Breast epithelium (tissue), 4 donors: ENCODE data around the gene CYTH3. TPM values are rescaled to one million over a fixed set of nuclear protein-coding genes. Genes with fewer than 3 reads are reported as not detected.

ENCODE experiments used
- DNase-seq, 2 donors: peaks; one replicate each; pipeline ENCODE4 v3.0.0-alpha.2; 2019; ENCODE audit warnings: low spot score in 2 of 2
- H3K27ac ChIP-seq, 2 donors: fragments of 200-600 bp; sonication (generic) in 1 of 2; one replicate each; pipeline ENCODE4 v1.5.1; 2016 to 2019; ENCODE audit warnings: mild to moderate bottlenecking in 1 of 2
- H3K27me3 ChIP-seq, 2 donors: fragments of 200-600 bp; sonication (generic) in 1 of 2; one replicate each; pipeline versions ENCODE4 v1.5.1 to v1.6.0; 2017 to 2019; ENCODE audit warnings: control low read depth in 1 of 2, mild to moderate bottlenecking in 1 of 2
- H3K36me3 ChIP-seq: fragments of 200-600 bp; one replicate; pipeline ENCODE4 v1.5.1; 2019
- H3K4me1 ChIP-seq, 2 donors: fragments of 200-600 bp; sonication (generic); one replicate each; pipeline ENCODE4 v1.5.1; 2016 to 2019; ENCODE audit warnings: control low read depth in 1 of 2
- H3K4me3 ChIP-seq, 3 donors: fragments of 200-600 bp; sonication (generic); 1 replicate in 2 of 3; 2 replicates in 1 of 3; pipeline ENCODE4 v1.5.1; 2016 to 2019; ENCODE audit warnings: mild to moderate bottlenecking in 3 of 3, moderate library complexity in 2 of 3
- H3K9me3 ChIP-seq, 2 donors: fragments of 200-600 bp; sonication (generic) in 1 of 2; one replicate each; pipeline ENCODE4 v1.5.1; 2016 to 2019; ENCODE audit warnings: control low read depth in 1 of 2
- CTCF ChIP-seq, 3 donors: fragments of 450-650 bp; IDR thresholded peaks; one replicate each; pipeline ENCODE4 v1.5.1; 2016 to 2017; ENCODE audit warnings: antibody characterized with exemption in 3 of 3, mild to moderate bottlenecking in 3 of 3, moderate library complexity in 3 of 3
- POLR2A ChIP-seq: fragments of 450-650 bp; IDR thresholded peaks from one replicate; pipeline ENCODE4 v1.6.1; 2016; ENCODE audit warnings: antibody characterized with exemption, mild to moderate bottlenecking, moderate library complexity
- POLR2AphosphoS5 ChIP-seq, 3 donors: sonication (generic); formaldehyde crosslinking; IDR thresholded peaks; one replicate each; pipeline ENCODE4 v1.6.1; 2017; ENCODE audit warnings: antibody characterized with exemption in 3 of 3
- intact Hi-C: fragments of 100-400 bp; cut with DNase I; formaldehyde crosslinking; loops from one replicate; pipeline ENCODE4 v1.15.1; 2023; ENCODE audit warnings: low total_unique reads
- total RNA-seq, 3 donors: library from RNA; depleted of rRNA; stranded (reverse); fragments of >200 nt; gene quantifications; one replicate each; pipeline ENCODE4 v1.1.0, GENCODE V29; 2016

Gene CYTH3
- total RNA-seq, 3 donors from 2014 or later = 23.6 to 46.4 (median 33.4) TPM

GRCh38 chr7:6169805-6170520, 102.5 kb downstream of the CYTH3 start:
- intact Hi-C loops = loop anchor here (10.0 kb wide), 1 partner anchor 145 kb away; no protein-coding TSS in a partner anchor
- peak overlapping the region in 1 of 3 donors; percentile 30 for H3K4me3 ChIP-seq
- no peaks in the 10 kb centered on the region for H3K27me3 ChIP-seq
- no peak overlapping the region for H3K27ac ChIP-seq
- H3K36me3 ChIP-seq = peaks cover under 1% of the 10 kb centered on the region
- DNase-seq = no peak
- no peaks in the 10 kb centered on the region for H3K4me1 ChIP-seq
- no peaks in the 10 kb centered on the region for H3K9me3 ChIP-seq
- TF ChIP-seq POLR2A (no peak), POLR2AphosphoS5 (IDR thresholded peaks at IDR 0.05) (no peak), CTCF (IDR thresholded peaks at IDR 0.05) (no peak)

DNA sequence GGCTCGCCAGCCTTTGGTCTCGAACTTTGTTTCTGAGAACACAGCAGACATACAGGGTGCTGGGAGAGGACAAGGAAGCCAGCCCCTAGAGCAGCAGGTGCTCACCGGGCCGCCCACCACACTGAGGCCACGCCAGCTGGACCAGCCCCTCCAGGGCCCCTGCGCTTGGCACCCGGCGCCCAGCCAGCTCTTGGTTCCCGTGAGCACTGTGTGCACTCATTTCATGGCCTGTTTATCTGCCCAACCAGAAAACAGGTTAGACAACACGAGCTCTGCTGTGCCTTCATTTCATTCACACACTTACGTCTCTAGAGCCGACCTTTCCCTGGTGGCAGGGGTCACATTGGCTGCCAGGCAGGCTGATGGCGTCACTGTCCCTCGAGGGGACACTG, 104.0 kb downstream of the CYTH3 start:
- H3K36me3 ChIP-seq = peaks cover 7% of the 10 kb centered on the region
- no peak for TF ChIP-seq CTCF (IDR thresholded peaks at IDR 0.05)
- no peak for TF ChIP-seq POLR2A
- no peak overlapping the region for H3K4me3 ChIP-seq
- DNase-seq = no peak
- intact Hi-C loops = loop anchor here (10.0 kb wide), 1 partner anchor 146 kb away; no protein-coding TSS in a partner anchor
- H3K9me3 ChIP-seq = no peaks in the 10 kb centered on the region
- H3K27me3 ChIP-seq = no peaks in the 10 kb centered on the region
- H3K4me1 ChIP-seq = no peaks in the 10 kb centered on the region
- no peak overlapping the region for H3K27ac ChIP-seq

- H3K4me1 ChIP-seq = no peaks in the 10 kb centered on the region
- H3K27ac ChIP-seq = no peak overlapping the region
- DNase-seq = no peak
- no peak overlapping the region for H3K4me3 ChIP-seq
- TF ChIP-seq CTCF (IDR thresholded peaks at IDR 0.05) = no peak
- no peak for TF ChIP-seq POLR2AphosphoS5 (IDR thresholded peaks at IDR 0.05)
- no peak for TF ChIP-seq POLR2A
- H3K27me3 ChIP-seq = no peaks in the 10 kb centered on the region
- H3K36me3 ChIP-seq = peaks cover 7% of the 10 kb centered on the region
- intact Hi-C loops = loop anchor here (10.0 kb wide), 1 partner anchor 147 kb away; no protein-coding TSS in a partner anchor
- H3K9me3 ChIP-seq = no peaks in the 10 kb centered on the region
Measured at GRCh38 chr7:6167587-6168476, 104.6 kb downstream of the CYTH3 start.

DNA sequence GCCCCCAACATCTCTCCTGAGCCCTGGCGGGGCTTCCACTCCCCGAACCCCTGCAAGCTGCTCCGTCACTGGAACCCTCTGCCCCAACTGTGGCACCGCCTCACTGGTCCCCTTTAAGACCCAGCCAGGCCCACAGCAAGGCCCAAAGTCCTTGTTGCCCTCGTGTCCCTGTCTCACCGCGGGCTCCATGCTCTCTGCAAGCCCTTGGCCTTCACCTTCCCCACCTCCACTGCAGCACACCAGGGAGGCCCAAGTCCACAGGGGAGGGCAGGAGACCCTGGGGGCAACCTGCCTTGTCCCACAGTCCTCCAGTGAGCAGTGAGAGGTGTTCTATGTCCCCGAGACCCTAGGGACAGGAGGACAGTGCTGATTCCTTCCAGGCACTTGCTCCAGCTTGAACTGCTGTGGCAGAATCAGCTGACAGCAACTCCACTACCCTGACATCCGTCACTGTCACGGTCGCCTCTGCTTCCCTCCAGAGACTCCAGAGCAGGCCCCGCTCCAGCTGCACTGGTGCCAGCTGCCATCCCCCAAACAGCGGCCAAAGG, 105.3 kb downstream of the CYTH3 start:
- no peak for DNase-seq
- Histone ChIP-seq H3K27ac (no peak overlapping the region), H3K9me3 (no peaks in the 10 kb centered on the region), H3K4me3 (no peak overlapping the region), H3K36me3 (peaks cover 7% of the 10 kb centered on the region), H3K27me3 (no peaks in the 10 kb centered on the region), H3K4me1 (no peaks in the 10 kb centered on the region)
- intact Hi-C loops = loop anchor here (10.0 kb wide), 1 partner anchor 148 kb away; no protein-coding TSS in a partner anchor
- TF ChIP-seq POLR2AphosphoS5 (IDR thresholded peaks at IDR 0.05) (no peak), POLR2A (no peak), CTCF (IDR thresholded peaks at IDR 0.05) (no peak)
